NCI-H1436 treated with DMSO at 0.1 percent for 48 hours (cell line): ENCODE measurements around the gene ZDHHC18.
"Not testable (repeated sequence)": the region's sequence is repeated elsewhere in the genome, so short reads cannot be mapped to it uniquely, and the experiment has no call there.

ENCODE experiments used
- DNase-seq: peaks from one replicate; lab custom pipeline; 2025; lab: John Stamatoyannopoulos, UW

ZDHHC18 gene

DNA sequence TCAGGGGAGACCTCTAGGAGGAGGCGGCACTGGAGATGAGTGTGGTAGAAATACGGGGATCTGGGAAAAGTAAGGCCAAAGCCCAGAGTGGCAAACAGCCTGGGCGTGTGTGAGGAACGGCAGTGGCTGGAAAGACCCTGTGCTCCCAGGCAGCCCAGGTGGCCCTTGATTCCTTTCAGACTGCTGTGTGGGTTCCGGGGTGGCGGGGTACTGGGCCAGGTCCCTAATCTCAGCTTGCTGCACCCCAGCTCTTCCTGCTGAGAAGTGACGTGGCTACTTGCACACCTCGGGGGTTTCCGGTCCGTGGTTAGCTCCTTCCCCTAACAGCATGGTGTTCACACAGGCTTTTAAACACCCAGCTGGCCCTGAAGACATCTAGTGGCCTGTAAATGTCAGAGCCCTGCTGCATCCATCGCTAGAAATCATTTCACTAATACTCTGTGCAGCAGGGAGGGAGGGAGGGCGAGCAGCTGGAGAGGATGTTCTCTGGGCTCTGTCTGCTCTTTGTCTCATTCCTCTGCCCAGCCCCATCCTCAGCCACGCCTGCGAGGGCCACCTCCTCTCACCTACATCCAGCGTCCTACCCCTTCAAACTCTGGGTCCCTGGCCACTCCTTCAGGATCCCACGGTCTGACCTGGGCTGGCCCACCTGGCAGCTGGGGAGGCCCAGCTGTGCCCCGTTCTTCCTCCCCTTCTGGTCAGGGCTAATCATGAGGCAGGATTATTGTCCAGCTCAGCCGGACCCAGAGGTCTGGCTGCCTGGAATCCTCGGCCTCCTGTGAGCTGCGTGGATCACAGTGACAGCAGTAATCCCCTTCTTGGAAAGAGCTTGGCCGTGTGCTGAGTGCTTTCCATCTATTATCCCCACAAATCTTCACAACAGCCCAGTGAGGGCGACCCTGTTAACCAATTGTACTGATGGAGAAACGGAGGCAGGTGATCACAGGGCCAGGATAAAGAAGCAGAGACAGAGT is 7.2 kb downstream of the ZDHHC18 start:
- DNase-seq: no peak

DNA sequence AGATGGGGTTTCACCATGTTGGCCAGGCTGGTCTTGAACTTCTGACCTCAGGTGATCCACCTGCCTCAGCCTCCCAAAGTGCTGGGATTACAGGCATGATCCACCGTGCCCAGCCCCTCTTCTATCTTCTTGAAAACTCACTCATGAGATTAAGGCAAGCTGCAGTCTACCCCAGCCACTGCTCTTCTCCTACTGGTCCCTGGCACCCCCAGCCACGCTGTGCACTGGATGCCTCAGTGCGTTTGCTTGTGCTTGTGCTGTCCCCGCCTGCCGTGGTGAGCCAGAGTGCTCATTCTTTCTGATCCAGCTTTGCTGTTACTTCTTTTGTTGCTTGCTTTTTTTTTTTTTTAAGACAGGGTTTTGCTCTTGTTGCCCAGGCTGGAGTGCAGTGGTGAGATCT is 11.2 kb downstream of the ZDHHC18 start:
- DNase-seq: not testable (repeated sequence)

GRCh38 chr1:26838474-26839338 is 12.2 kb downstream of the ZDHHC18 start:
- no peak for DNase-seq

- DNase-seq: no peak
These were observed 12.8 kb downstream of the ZDHHC18 start for GRCh38 chr1:26839339-26839722.

DNA sequence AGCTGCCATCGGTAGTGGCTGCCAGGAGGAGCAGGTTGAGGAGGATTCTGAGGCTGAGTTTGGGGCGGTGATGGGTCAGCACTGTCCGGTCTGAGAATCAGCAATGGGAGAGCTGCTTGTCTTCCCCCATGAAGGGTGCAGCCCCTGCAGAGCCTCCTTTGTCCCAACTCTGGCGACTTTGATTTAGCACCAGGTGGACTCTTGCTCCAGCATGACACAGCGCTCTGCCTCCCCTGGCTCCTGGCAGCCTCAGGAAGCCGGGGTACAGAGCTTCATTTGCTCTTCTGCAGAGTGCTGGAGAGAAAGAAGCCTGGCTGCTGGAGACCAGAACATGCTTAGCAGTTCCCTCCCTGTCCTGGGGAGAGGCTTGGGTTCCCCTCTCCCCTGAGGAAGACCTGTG is 13.3 kb downstream of the ZDHHC18 start:
- no peak for DNase-seq

- no peak for DNase-seq
These were observed 18.1 kb downstream of the ZDHHC18 start for GRCh38 chr1:26844424-26845196.

GRCh38 chr1:26847826-26848225 is 21.3 kb downstream of the ZDHHC18 start:
- not testable (repeated sequence) for DNase-seq

DNA sequence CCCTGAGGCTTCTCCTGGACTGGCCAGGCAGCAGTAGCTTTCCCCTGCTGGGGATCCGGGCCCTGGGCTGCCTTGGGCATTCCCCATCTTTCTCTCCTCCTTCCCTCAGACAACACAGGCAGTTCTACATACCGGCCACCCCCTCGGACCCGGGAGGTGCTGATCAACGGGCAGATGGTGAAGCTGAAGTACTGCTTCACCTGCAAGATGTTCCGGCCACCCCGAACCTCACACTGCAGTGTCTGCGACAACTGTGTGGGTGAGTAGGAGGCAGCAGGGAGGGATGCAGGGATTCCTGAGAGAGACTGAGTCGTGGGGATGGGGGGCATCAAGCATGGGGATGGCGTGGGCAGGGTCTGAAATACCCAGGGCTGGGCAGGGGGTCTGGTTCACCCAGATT is 22.0 kb downstream of the ZDHHC18 start:
- DNase-seq: no peak

DNA sequence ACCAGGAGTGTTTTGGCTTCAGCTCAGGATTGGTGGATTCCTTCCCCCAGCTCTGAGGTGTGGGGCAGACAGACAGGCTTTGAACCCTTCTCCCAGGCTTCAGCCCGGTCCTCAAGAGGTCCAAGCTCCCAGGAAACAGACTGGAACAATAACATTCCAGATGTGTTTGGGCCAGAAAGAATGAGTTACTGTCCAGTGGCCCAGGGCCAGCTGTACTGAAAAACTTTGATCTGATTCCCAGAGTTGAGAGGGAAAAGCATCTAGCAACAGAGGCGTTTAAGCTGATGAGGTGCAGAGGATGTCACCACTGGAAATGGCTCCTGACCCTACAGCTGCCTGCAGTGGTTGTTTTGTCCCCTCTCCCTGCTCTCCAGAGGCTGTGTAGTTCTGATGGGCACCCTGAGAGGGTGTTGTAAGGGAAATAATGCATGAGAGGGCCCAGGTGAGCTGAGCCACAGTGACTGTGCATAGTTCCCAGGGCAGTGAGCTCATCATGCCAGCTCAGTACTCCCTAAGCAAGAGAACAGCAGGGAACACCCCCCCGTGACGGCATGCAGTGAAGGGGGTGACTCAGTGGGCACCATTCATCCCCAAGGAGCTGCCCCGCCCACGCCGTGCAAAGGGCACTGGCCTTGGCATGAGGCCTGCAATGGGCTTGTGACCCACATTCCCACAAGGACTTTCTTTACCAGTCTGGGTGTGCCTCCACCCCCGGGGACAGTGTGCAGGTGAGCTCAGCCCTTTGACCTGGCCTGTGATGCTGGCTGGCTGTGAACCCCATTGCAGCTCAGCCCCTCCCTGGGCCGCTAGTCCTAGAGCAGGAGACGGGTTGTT is 22.7 kb downstream of the ZDHHC18 start:
- DNase-seq: no peak

DNA sequence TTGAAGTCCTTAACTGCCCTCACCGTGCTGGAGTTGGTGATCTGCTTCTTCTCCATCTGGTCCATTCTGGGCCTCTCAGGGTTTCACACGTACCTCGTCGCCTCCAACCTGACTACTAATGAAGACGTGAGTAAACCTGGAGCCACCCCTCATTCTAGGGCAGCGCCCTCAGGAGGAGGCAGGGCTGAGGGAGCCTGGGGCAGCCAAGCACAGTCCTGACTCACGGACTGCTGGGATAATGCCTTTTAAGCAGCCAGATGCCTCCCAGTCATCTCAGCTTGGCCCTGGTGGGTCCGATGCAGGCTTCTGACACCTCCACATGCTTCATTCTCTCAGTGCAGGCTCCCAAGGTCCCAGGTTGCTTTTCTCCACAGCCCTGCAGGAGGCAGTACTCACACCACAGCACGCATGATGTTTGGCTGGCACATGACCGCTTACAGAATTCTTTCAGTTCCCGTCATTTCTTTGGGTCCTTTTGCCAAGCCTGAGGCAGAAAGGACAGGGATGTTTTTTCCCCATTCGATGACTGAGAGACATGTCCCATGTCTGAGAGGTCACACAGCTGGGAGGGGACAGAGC is 24.7 kb downstream of the ZDHHC18 start:
- no peak for DNase-seq

DNA sequence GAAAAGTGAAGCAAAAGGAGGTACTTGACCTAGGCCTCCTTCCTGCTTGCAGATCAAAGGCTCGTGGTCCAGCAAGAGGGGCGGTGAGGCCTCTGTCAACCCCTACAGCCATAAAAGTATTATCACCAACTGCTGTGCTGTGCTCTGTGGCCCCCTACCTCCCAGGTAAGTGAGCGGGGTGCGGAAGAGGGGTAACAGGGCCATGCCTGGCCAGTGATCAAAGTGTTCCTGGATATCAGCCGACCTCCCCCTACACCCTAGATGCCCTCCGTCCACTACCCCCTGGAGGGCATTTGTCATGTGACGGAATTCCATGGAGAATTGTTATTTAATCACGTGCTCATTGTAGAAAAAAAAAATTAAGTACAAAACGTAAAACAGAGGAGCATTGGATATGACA is 26.2 kb downstream of the ZDHHC18 start:
- DNase-seq: no peak

GRCh38 chr1:26853156-26853555 is 26.7 kb downstream of the ZDHHC18 start:
- DNase-seq: no peak

DNA sequence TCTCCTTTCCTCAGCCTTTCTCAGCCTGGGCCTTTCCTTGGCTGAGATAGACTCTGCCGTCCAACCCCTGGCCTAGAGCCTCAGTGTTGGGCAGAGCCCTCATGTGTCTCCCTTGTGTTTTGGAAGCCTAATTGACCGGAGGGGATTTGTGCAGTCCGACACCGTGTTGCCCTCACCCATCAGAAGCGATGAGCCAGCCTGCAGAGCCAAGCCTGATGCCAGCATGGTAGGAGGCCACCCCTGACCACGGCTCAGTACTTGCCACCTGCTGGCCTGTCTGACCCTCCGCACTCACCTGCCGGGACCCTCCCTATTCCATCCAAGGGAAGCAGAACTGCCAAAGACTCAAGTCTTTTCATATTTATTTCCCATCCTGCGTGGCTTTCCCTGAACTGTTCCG is 27.1 kb downstream of the ZDHHC18 start:
- DNase-seq: no peak

DNA sequence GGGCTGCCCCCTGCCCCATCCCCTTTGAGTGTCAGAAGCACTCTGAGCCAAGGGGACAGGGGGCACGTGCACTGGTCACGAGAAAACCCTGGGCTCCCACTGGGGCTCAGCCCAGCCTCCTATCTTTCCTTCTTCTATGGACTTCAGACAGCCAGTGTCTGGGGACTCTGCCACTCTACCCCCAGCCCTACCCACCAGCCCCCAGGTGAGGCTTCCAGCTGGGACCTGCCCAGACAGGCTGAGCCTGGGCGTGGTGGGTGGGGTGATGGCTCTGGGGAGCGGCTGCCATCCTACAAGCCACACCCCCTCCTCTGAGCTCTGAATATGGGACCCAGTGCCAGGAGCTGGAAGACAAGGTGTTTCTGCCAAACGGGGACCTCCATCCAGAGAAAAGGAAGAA is 28.4 kb downstream of the ZDHHC18 start:
- DNase-seq: no peak

DNA sequence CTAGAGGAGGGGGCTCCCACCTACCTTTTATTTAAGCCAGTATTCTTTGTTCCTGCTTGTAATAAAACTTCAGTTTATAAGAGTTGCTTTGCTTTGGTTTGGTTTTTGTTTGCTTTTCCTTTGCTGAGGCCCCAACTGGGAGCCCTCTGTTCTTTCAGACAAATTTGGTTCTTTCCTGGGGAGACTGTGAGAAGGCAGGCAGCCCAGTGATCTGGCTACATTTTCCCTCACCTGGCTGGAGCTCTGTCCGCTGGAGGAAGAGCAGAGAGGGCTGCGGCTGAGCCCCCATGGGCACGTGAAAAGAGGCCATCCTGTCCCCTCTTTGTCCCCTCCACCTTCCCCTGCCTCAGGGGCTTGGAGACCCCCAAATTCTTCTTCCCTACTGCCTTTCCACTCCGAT is 29.1 kb downstream of the ZDHHC18 start:
- no peak for DNase-seq

- no peak for DNase-seq
These were observed 29.7 kb downstream of the ZDHHC18 start for GRCh38 chr1:26856181-26856580.

DNA sequence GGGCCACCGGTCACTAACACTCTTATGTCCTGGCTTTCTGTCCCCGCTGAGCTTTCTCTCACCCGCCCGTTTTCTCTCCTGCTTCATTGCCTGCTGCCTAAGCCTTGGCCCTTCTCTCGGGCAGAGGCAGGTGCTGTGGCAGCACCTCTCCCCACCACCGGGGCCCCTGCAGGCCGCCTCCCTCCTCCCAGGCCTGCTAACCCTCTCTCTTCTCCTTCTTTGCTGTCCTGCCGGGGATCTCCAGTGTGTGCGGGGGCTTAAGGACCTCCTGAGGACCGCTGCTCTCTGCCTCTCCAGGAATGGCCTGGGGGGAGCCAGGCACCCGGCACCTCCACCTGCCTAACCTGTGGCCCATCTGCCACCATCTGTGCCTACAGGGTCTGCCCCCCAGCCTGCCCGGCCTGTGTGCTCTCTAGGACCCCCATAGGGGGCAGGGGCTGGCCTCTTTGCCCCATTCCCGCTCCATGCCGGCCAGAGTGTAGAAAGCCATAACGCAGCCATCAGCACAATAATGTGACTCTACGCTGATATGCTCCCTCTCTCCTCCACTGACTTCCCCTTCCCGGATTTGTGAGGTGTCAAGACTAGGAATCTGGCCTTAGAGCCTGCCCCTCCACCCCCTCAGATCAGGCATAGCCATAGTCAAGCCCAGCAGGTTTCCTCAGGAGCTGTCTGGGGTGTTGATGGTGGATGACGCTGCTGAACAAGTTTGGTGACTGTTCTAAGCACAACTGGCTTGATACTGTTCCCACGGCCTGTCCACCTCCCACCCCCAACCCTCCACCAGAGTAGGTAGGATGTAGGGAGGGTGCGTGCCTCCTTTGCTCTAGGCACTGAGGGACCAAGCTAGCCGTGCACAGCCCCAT is 30.3 kb downstream of the ZDHHC18 start:
- no peak for DNase-seq

DNA sequence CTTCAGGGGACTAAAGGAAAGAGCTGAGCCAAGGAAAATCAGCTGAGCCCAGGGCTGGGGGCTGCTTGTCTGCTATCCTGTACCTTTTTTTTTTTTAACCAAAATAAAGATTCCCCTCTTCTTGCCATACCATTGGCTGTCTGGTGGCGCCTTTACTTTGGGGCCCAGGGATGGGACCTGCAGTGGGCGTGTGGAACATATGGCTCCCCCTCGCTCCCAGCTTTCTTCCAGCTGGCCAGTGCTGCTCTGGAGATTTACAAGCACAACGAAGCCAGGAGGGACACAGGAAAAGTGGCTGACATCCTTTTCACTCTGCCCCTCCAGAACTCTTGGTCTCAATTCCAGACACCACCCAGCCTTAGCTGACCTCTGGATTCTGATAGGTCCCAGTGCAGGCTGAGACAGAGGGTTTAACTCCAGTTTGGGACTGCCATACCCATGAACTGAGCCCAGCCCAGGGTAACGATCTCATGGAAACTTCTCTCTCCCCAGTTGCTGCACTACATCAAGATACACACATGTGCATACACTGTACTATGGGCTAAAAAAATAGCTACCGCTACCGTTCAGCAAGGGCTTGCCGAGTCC is 31.1 kb downstream of the ZDHHC18 start:
- DNase-seq: no peak

GRCh38 chr1:26858160-26858559 is 31.7 kb downstream of the ZDHHC18 start:
- DNase-seq: no peak
